Measurements from ENCODE around the gene NUCB1. TPM values are rescaled to one million over a fixed set of nuclear protein-coding genes. Genes with fewer than 3 reads are reported as not detected.
A peak's percentile ranks its signal among the peaks of the same experiment; 100 is the strongest.

NUCB1 gene
- total RNA-seq, 1 donor, result 300 TPM

DNA sequence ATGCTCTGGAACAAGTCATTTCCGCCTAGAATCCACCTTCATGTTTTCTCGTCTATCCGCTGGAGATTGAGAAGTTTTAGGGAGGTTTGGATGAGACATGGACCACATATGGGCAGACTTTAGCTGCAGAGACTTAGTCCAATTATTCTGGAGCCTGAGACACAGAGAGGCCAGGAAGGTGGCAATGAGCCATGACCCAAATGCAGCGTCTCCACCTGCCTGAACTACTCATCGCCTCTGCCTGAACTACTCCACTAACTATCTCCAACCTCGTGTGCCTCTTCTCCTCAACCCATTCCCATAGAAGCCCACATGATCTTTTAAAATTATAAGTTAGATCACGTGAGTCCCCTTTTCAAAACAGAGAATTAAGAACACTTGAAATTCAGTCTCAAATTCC, 37.3 kb upstream of the NUCB1 start:
- Histone ChIP-seq H3K4me2 (ENCODE audit: insufficient read depth, low read length) (no peak overlapping the region), H3K36me3 (ENCODE audit: insufficient read depth, low read length) (peaks cover 49% of the 10 kb centered on the region), H3K4me1 (ENCODE audit: insufficient read depth, low read length) (peaks cover 11% of the 10 kb centered on the region), H3K27ac (ENCODE audit: low read depth, low read length) (no peak overlapping the region), H3K79me2 (ENCODE audit: insufficient read depth, low read length) (peaks cover 19% of the 10 kb centered on the region), H3K9me3 (ENCODE audit: low read depth, low read length) (no peaks in the 10 kb centered on the region), H4K20me1 (ENCODE audit: insufficient read depth, low read length) (peaks cover 3% of the 10 kb centered on the region), H3K4me3 (ENCODE audit: insufficient read depth, low read length) (no peak overlapping the region), H2AFZ (ENCODE audit: low read length) (no peak overlapping the region), H3K27me3 (ENCODE audit: insufficient read depth, low read length) (no peaks in the 10 kb centered on the region)
- DNase-seq (ENCODE audit: insufficient read length, low spot score, missing footprints), result no peak
- TF ChIP-seq, protein P1, sequence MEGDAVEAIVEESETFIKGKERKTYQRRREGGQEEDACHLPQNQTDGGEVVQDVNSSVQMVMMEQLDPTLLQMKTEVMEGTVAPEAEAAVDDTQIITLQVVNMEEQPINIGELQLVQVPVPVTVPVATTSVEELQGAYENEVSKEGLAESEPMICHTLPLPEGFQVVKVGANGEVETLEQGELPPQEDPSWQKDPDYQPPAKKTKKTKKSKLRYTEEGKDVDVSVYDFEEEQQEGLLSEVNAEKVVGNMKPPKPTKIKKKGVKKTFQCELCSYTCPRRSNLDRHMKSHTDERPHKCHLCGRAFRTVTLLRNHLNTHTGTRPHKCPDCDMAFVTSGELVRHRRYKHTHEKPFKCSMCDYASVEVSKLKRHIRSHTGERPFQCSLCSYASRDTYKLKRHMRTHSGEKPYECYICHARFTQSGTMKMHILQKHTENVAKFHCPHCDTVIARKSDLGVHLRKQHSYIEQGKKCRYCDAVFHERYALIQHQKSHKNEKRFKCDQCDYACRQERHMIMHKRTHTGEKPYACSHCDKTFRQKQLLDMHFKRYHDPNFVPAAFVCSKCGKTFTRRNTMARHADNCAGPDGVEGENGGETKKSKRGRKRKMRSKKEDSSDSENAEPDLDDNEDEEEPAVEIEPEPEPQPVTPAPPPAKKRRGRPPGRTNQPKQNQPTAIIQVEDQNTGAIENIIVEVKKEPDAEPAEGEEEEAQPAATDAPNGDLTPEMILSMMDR (IDR thresholded peaks at IDR 0.05; ENCODE audit: extremely low read depth, low read depth, low read length), result no peak

DNA sequence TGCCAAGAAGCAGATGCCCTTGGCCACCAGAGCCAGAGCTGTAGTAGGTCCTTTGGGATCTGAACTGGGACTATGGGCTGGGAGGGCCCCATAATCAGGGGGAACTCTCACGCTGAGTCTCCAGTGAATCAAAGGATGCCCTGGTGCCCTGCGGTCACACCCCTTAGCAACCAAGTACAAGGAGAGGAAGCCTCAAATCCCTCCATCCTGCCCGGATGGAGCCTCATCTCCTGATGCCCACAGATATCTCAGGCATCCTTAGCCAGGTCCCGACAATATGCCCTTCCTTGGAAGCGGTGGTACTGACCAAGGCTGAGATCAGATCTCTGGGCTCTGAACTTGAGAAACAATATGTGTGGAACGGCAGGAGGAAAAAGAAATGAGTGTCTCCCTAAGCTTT, 33.4 kb upstream of the NUCB1 start:
- Histone ChIP-seq H3K36me3 (ENCODE audit: insufficient read depth, low read length) (peaks cover 23% of the 10 kb centered on the region), H3K4me1 (ENCODE audit: insufficient read depth, low read length) (peaks cover 20% of the 10 kb centered on the region), H3K9me3 (ENCODE audit: low read depth, low read length) (no peaks in the 10 kb centered on the region), H4K20me1 (ENCODE audit: insufficient read depth, low read length) (peaks cover 3% of the 10 kb centered on the region), H2AFZ (ENCODE audit: low read length) (no peak overlapping the region), H3K27ac (ENCODE audit: low read depth, low read length) (no peak overlapping the region), H3K79me2 (ENCODE audit: insufficient read depth, low read length) (peaks cover 19% of the 10 kb centered on the region), H3K4me3 (ENCODE audit: insufficient read depth, low read length) (peak overlapping the region; percentile 74), H3K4me2 (ENCODE audit: insufficient read depth, low read length) (peak overlapping the region; percentile 88), H3K27me3 (ENCODE audit: insufficient read depth, low read length) (no peaks in the 10 kb centered on the region)
- no peak for DNase-seq (ENCODE audit: insufficient read length, low spot score, missing footprints)
- TF ChIP-seq, protein P1 (IDR thresholded peaks at IDR 0.05; ENCODE audit: extremely low read depth, low read depth, low read length), result no peak

DNA sequence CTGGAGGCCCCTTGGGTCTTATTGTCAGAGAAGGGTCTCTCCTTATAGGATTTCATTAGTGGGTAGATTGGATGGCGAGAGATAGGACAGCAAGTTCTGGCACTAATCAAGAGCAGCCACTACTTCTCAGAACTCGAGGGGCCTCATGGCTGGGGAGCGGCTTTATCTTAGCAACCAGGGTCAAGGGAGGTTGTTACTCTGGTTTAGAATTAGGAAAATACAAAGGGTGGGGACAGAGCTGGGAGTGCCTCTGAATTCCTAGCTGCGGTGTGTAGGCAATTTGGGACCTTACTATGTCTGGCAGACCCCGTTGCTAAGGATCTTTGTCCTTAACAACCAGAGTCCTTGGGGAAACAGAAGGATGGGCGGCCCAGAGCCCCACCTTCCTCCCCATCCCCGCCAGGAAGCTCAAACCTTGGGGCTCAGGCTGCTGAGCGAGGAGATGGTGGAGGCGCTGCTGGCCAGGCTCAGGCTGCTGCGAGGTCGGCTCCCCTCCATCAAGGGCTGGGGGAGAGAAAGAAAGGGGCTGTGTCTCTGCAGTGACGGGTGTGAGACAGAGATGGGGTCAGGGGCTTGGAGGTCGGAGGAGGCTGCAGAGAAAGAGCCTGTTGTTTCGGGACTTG, 32.9 kb upstream of the NUCB1 start:
- H4K20me1 ChIP-seq (ENCODE audit: insufficient read depth, low read length), result peaks cover 3% of the 10 kb centered on the region
- DNase-seq (ENCODE audit: insufficient read length, low spot score, missing footprints), result peak; percentile 80
- H3K4me2 ChIP-seq (ENCODE audit: insufficient read depth, low read length), result peak overlapping the region; percentile 88
- peaks cover 23% of the 10 kb centered on the region for H3K36me3 ChIP-seq (ENCODE audit: insufficient read depth, low read length)
- H3K79me2 ChIP-seq (ENCODE audit: insufficient read depth, low read length), result peaks cover 19% of the 10 kb centered on the region
- H3K4me3 ChIP-seq (ENCODE audit: insufficient read depth, low read length), result peak overlapping the region; percentile 74
- H3K27ac ChIP-seq (ENCODE audit: low read depth, low read length), result peak overlapping the region; percentile 51
- no peak overlapping the region for H2AFZ ChIP-seq (ENCODE audit: low read length)
- no peaks in the 10 kb centered on the region for H3K27me3 ChIP-seq (ENCODE audit: insufficient read depth, low read length)
- H3K9me3 ChIP-seq (ENCODE audit: low read depth, low read length), result no peaks in the 10 kb centered on the region
- TF ChIP-seq, protein P1 (IDR thresholded peaks at IDR 0.05; ENCODE audit: extremely low read depth, low read depth, low read length), result no peak
- H3K4me1 ChIP-seq (ENCODE audit: insufficient read depth, low read length), result peaks cover 20% of the 10 kb centered on the region

DNA sequence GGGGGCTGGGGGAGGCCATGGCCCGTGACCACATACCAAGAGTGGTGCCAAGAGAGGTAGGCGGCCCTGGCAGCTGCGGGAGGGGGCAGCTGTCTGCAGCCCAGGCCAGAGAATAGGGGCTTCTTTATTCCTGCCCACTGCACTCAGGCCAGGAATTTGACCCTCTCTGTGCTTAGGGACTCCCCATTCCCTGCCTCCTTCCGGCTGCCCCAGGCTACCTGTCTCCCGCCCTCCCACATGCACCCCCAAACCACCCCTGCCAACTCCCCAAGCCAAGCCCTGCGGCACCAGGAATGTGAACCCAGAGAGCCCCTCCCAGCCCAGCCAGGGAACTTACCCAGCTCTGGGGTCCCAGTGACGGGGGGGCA, 32.4 kb upstream of the NUCB1 start:
- Histone ChIP-seq H3K4me2 (ENCODE audit: insufficient read depth, low read length) (peak overlapping the region; percentile 88), H2AFZ (ENCODE audit: low read length) (peak overlapping the region; percentile 81), H3K27ac (ENCODE audit: low read depth, low read length) (peak overlapping the region; percentile 51), H4K20me1 (ENCODE audit: insufficient read depth, low read length) (peaks cover 5% of the 10 kb centered on the region), H3K79me2 (ENCODE audit: insufficient read depth, low read length) (peaks cover 24% of the 10 kb centered on the region), H3K27me3 (ENCODE audit: insufficient read depth, low read length) (no peaks in the 10 kb centered on the region), H3K36me3 (ENCODE audit: insufficient read depth, low read length) (peaks cover 21% of the 10 kb centered on the region), H3K4me1 (ENCODE audit: insufficient read depth, low read length) (peaks cover 20% of the 10 kb centered on the region), H3K9me3 (ENCODE audit: low read depth, low read length) (no peaks in the 10 kb centered on the region), H3K4me3 (ENCODE audit: insufficient read depth, low read length) (peak overlapping the region; percentile 74)
- TF ChIP-seq, protein P1 (IDR thresholded peaks at IDR 0.05; ENCODE audit: extremely low read depth, low read depth, low read length), result no peak
- DNase-seq (ENCODE audit: insufficient read length, low spot score, missing footprints), result no peak

Measured in osteoblast (primary cell).